Measurements from ENCODE around the gene FYCO1. TPM values are rescaled to one million over a fixed set of nuclear protein-coding genes. Genes with fewer than 3 reads are reported as not detected.
"Not testable (repeated sequence)": the region's sequence is repeated elsewhere in the genome, so short reads cannot be mapped to it uniquely, and the experiment has no call there.

FYCO1 gene
- 10 to 100 TPM; 12.1 to 14.5 TPM for total RNA-seq

GRCh38 chr3:45995236-45996192 lies at the start of gene FYCO1:
TSS of gene FYCO1 (minus strand) at chr3:45995824. CDS start at chr3:45984910, 10,914 bp downstream.
- POLR2A ChIA-PET, result interaction anchor here (1.3 to 1.4 kb wide), 2 partner anchors 9 to 23 kb away, joined by 3 to 4 read pairs; no protein-coding TSS in a partner anchor
- CTCF ChIA-PET, result interaction anchor here (1.0 to 3.1 kb wide), 7 partner anchors 14 to 218 kb away, joined by 3 to 12 read pairs (median 6); no protein-coding TSS in a partner anchor

GRCh38 chr3:46038916-46039315 lies 43.3 kb upstream of the FYCO1 start:
- ChIA-PET POLR2A (no interaction called here), CTCF (no interaction called here)

- CTCF ChIA-PET, POLR2A ChIA-PET: not testable (repeated sequence)
Measured at GRCh38 chr3:46038071-46038470, 42.4 kb upstream of the FYCO1 start.

- CTCF ChIA-PET, result no interaction called here
- POLR2A ChIA-PET, result no interaction called here
Measured at GRCh38 chr3:46036191-46036590, 40.6 kb upstream of the FYCO1 start.

GRCh38 chr3:46031747-46032146 lies 36.1 kb upstream of the FYCO1 start:
- CTCF ChIA-PET, result interaction anchor here (0.9 to 1.2 kb wide), 2 partner anchors 8 to 33 kb away, joined by 3 read pairs; no protein-coding TSS in a partner anchor
- POLR2A ChIA-PET, result no interaction called here

GRCh38 chr3:46031269-46031668 lies 35.6 kb upstream of the FYCO1 start:
- CTCF ChIA-PET, result interaction anchor here (1.2 kb wide), 1 partner anchor 33 kb away, joined by 3 read pairs; no protein-coding TSS in a partner anchor

GRCh38 chr3:46030626-46031025 lies 35.0 kb upstream of the FYCO1 start:
- ChIA-PET CTCF (interaction anchor here (1.2 kb wide), 1 partner anchor 32 kb away, joined by 3 read pairs; no protein-coding TSS in a partner anchor), POLR2A (interaction anchor here (1.1 kb wide), 1 partner anchor 10 kb away, joined by 3 read pairs; no protein-coding TSS in a partner anchor)

More at GRCh38 chr3:46031269-46031668, 35.6 kb upstream of the FYCO1 start:
- POLR2A ChIA-PET, result interaction anchor here (1.1 kb wide), 1 partner anchor 11 kb away, joined by 3 read pairs; no protein-coding TSS in a partner anchor

- POLR2A ChIA-PET, result interaction anchor here (1.1 kb wide), 1 partner anchor 10 kb away, joined by 3 read pairs; no protein-coding TSS in a partner anchor
- CTCF ChIA-PET, result no interaction called here
Measured at GRCh38 chr3:46029953-46030543, 34.4 kb upstream of the FYCO1 start.

GRCh38 chr3:46027736-46028397 lies 32.2 kb upstream of the FYCO1 start:
- ChIA-PET POLR2A (no interaction called here), CTCF (no interaction called here)

- POLR2A ChIA-PET, result no interaction called here
- CTCF ChIA-PET, result interaction anchor here (0.7 kb wide), 1 partner anchor 10 kb away, joined by 3 read pairs; no protein-coding TSS in a partner anchor
Measured at GRCh38 chr3:46027021-46027705, 31.5 kb upstream of the FYCO1 start, which contains the start of gene XCR1. TSS of gene XCR1 (minus strand) at chr3:46027483. CDS start at chr3:46021947, 5,536 bp downstream.

- POLR2A ChIA-PET, result no interaction called here
- CTCF ChIA-PET, result no interaction called here
Measured at GRCh38 chr3:46025139-46025538, 29.5 kb upstream of the FYCO1 start.

- ChIA-PET POLR2A (no interaction called here), CTCF (no interaction called here)
Measured at GRCh38 chr3:46024131-46024530, 28.5 kb upstream of the FYCO1 start.

GRCh38 chr3:46022909-46023785 lies 27.5 kb upstream of the FYCO1 start:
- ChIA-PET CTCF (interaction anchor here (0.8 kb wide), 1 partner anchor 9 kb away, joined by 3 read pairs; no protein-coding TSS in a partner anchor), POLR2A (no interaction called here)

- POLR2A ChIA-PET, result no interaction called here
Measured at GRCh38 chr3:46021516-46021915, 25.9 kb upstream of the FYCO1 start.

GRCh38 chr3:46020766-46021510 lies 25.3 kb upstream of the FYCO1 start:
- ChIA-PET POLR2A (interaction anchor here (0.6 to 0.9 kb wide), 2 partner anchors 10 to 55 kb away, joined by 3 read pairs; no protein-coding TSS in a partner anchor), CTCF (no interaction called here)

More at GRCh38 chr3:46021516-46021915, 25.9 kb upstream of the FYCO1 start:
- CTCF ChIA-PET, result no interaction called here

GRCh38 chr3:46019707-46020106 lies 24.1 kb upstream of the FYCO1 start:
- CTCF ChIA-PET, result no interaction called here
- POLR2A ChIA-PET, result interaction anchor here (0.5 to 0.9 kb wide), 2 partner anchors 11 to 158 kb away, joined by 3 to 6 read pairs; no protein-coding TSS in a partner anchor

GRCh38 chr3:46017720-46018119 lies 22.1 kb upstream of the FYCO1 start:
- CTCF ChIA-PET, result interaction anchor here (0.7 to 1.3 kb wide), 2 partner anchors 9 to 61 kb away, joined by 3 read pairs; no protein-coding TSS in a partner anchor
- POLR2A ChIA-PET, result no interaction called here
